Measurements from ENCODE around the gene IQCE.
"Not testable (repeated sequence)": the region's sequence is repeated elsewhere in the genome, so short reads cannot be mapped to it uniquely, and the experiment has no call there.

Gene IQCE

DNA sequence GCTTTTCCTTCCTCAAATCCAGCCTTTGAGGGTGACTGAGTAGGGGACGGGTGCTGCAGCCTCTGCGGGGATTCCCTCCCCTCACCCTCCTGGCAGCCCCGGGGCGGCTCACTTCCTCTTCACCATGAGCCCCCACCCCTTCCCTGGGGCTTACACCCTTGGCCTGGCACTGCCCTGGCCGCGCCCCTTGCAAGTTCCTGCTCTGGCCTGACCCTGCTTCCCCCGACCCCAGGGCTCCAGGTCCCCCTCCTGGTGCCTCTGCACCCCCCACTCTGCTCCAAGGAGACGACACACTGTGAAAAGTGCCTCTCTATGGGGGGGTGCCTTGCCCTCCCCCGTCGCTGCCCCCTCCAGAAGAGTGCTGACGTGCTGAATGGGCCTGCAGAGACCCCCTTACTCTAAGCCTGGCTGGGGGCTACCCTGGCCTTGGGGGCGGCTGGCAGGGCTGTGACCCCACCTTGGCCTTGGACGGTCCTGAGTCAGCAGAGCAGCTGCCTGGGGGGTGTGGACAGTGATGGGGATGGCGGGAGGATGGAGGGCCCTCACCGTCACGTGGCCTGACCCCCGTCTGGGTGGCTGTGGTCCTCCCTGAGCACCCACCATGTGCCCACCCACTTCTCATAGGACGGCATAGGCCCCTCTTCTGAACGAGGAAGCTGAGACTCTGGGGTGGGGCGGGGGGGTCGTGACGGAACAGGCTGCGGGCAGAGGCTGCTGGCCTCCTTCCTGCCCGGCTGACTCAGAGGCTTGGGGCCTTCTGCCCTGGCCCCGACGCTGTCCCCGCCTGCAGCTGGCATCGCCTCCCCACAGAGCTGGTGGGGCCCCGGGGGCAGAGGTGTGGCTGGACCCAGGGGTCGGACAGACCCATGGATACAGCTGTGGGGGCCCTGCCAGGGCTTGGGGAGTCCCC lies 29.4 kb upstream of the IQCE start:
- Histone ChIP-seq H3K27me3 (ENCODE audit: control insufficient read depth, insufficient read depth, low read length) (no peaks in the 10 kb centered on the region), H3K4me1 (ENCODE audit: control insufficient read depth, insufficient read depth, low read length) (peaks cover 40% of the 10 kb centered on the region), H3K36me3 (ENCODE audit: control insufficient read depth, insufficient read depth, low read length) (peaks cover 33% of the 10 kb centered on the region), H3K4me3 (ENCODE audit: low read depth, low read length) (no peak overlapping the region), H3K27ac (ENCODE audit: low read depth, low read length) (no peak overlapping the region), H3K9ac (ENCODE audit: low read depth, low read length) (no peak overlapping the region), H3K9me3 (ENCODE audit: control insufficient read depth, insufficient read depth, low read length) (no peaks in the 10 kb centered on the region)

DNA sequence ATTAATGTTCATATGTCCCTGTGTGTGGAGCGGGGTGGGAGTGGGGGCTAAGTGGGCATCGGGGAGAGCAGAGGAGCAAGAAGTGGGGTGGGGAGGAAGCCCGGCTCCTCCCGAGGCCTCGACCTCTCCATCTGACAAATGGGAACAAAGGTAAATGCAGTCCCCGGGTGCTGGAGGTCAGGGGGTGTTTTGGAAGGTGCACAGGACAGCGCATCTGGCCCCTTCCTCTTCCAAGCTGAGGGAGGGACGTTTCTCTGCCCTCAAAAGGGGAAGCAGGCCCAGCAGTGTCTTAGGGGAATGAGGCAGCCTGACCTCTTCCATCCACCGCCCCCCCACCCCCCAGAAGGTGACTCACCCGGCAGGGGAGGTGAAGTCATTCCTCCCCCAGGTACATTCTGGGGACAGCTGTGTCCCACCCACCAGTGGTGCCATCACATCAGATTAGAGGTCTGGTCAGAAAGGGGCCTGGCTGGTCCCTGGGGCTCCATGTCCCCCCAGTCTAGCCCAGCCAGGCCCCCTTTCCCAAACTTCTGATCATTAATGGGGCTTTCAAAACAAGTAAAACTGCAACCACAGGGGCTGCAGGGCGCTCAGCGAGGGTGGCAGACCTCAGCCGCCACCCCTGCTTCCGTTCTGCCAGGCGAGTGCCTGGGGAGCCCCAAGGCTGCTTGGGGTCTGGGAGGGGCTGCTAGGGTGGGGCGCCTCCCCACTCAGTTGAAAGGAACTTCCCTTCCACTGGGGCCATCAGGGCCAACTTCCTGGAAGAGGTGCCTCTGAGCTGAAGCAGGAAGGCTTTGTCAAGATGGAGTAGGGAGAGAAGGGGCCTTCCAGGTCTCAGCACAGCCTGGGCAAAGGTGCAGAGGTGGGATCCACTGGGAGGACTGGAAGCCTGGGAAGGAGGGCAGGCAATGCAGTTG lies 28.4 kb upstream of the IQCE start:
- Histone ChIP-seq H3K36me3 (ENCODE audit: control insufficient read depth, insufficient read depth, low read length) (peaks cover 32% of the 10 kb centered on the region), H3K9me3 (ENCODE audit: control insufficient read depth, insufficient read depth, low read length) (no peaks in the 10 kb centered on the region), H3K4me1 (ENCODE audit: control insufficient read depth, insufficient read depth, low read length) (peaks cover 33% of the 10 kb centered on the region), H3K27ac (ENCODE audit: low read depth, low read length) (peak overlapping the region; percentile 47), H3K4me3 (ENCODE audit: low read depth, low read length) (no peak overlapping the region), H3K27me3 (ENCODE audit: control insufficient read depth, insufficient read depth, low read length) (no peaks in the 10 kb centered on the region), H3K9ac (ENCODE audit: low read depth, low read length) (no peak overlapping the region)

DNA sequence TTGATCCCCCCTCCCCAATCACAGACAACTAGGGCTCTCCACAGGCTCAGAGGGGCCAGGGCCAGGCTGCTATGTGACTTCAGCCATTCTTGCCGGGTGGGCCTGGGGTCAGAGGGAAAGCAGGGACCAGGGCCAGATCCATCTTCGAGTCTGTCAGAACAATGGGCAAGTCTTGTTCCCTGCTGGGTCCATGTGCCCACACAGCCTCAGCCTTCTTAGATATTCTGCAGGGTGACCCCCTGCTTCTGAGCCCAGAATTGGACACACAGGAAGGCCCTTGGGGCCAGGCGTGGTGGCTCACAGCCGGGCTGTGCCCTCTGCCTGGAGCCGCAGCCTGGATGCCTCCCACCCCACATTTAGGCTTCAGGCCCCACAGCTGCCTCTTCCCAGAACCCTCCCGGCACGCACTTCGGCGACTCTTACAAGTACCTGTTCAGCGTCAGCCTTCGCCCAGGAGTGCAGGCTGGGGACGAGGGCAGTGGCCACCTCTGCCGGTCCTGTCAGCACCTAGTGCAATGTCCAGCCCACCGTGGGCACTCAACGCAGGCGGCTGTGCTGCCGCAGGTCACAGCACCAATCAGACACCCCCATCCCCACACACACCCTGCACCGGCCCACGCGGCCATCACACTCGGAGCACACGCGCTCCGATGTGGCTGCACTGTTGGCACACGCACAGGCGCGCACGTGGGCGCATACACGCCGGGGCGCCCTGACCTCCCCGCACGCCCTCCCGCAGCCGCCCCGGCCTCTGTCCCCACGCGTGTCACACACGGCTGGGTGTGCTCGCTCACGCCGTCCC lies 27.6 kb upstream of the IQCE start:
- Histone ChIP-seq H3K27ac (ENCODE audit: low read depth, low read length) (peak overlapping the region; percentile 47), H3K4me1 (ENCODE audit: control insufficient read depth, insufficient read depth, low read length) (peaks cover 25% of the 10 kb centered on the region), H3K36me3 (ENCODE audit: control insufficient read depth, insufficient read depth, low read length) (peaks cover 23% of the 10 kb centered on the region)
- not testable (repeated sequence) for H3K9me3 ChIP-seq (ENCODE audit: control insufficient read depth, insufficient read depth, low read length); H3K27me3 ChIP-seq (ENCODE audit: control insufficient read depth, insufficient read depth, low read length); H3K9ac ChIP-seq (ENCODE audit: low read depth, low read length); H3K4me3 ChIP-seq (ENCODE audit: low read depth, low read length)

DNA sequence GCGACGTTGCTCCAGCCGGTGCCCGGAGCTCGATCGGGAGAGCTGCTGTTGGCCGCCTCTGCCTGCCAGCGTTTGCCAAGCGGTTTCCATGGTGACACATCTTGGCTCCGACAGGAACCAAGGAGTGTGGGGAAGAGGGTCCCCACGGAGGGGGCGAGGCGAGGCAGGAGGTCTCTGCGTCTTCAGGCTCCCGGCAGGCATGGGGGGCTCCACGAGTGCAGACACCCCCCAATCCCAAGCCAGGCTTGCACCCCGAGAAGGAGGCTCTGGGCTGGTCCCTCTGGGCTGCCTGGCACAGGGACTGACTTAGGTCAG lies 27.0 kb upstream of the IQCE start:
- Histone ChIP-seq H3K4me1 (ENCODE audit: control insufficient read depth, insufficient read depth, low read length) (peaks cover 24% of the 10 kb centered on the region), H3K36me3 (ENCODE audit: control insufficient read depth, insufficient read depth, low read length) (peaks cover 18% of the 10 kb centered on the region)
- not testable (repeated sequence) for H3K27ac ChIP-seq (ENCODE audit: low read depth, low read length); H3K9ac ChIP-seq (ENCODE audit: low read depth, low read length); H3K27me3 ChIP-seq (ENCODE audit: control insufficient read depth, insufficient read depth, low read length); H3K4me3 ChIP-seq (ENCODE audit: low read depth, low read length); H3K9me3 ChIP-seq (ENCODE audit: control insufficient read depth, insufficient read depth, low read length)

DNA sequence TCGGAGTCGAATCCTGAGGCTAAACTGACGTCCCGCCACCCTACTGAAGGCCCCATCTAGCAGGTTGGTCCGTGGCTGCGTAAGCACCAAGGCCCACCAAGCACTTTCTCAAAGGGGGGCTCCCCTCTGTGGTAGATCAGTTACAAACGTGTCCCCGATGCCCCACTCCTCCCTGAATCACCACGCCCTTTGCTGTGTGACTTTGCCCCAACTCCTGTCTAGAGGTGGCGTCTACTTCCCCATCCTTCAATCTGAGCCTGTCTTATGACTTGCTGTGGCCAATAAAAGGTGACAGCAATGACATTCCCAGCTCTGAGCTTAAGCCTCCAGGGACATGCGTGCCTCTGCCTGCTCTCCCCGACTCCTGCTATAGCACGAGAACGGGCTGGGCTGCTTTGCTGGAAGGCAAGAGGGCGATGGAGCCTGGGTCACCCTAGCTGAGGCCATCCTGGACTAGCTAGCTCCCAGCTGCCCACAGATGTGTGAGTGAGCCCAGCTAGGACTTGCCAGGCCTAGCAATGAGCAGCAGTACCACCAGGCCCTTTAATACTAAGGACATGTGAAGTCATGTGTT lies 26.5 kb upstream of the IQCE start:
- not testable (repeated sequence) for H3K27ac ChIP-seq (ENCODE audit: low read depth, low read length); H3K9me3 ChIP-seq (ENCODE audit: control insufficient read depth, insufficient read depth, low read length); H3K27me3 ChIP-seq (ENCODE audit: control insufficient read depth, insufficient read depth, low read length); H3K9ac ChIP-seq (ENCODE audit: low read depth, low read length); H3K4me3 ChIP-seq (ENCODE audit: low read depth, low read length)
- H3K4me1 ChIP-seq (ENCODE audit: control insufficient read depth, insufficient read depth, low read length): peaks cover 24% of the 10 kb centered on the region
- H3K36me3 ChIP-seq (ENCODE audit: control insufficient read depth, insufficient read depth, low read length): peaks cover 13% of the 10 kb centered on the region

DNA sequence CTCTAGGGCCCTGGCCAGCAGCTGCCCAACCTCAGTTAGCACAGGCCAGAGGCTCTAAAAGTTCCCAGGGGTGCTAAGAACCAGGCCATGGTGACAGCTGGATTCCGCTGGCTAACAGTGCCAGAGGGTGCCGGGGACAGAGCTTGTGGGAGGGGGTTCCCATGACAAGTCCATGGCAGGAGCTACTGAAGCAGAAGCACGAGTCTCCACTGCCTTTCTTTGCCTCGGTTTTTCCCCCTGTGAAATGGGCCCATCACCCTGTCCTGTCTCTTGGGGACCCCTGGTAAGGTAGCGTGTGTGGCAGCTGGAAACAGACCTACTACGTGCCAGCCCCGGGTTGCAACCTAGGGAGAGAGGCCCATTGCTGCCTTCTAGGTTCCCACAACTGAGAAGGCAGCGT lies 26.0 kb upstream of the IQCE start:
- not testable (repeated sequence) for H3K27me3 ChIP-seq (ENCODE audit: control insufficient read depth, insufficient read depth, low read length); H3K9me3 ChIP-seq (ENCODE audit: control insufficient read depth, insufficient read depth, low read length); H3K9ac ChIP-seq (ENCODE audit: low read depth, low read length); H3K27ac ChIP-seq (ENCODE audit: low read depth, low read length); H3K4me3 ChIP-seq (ENCODE audit: low read depth, low read length)
- peaks cover 12% of the 10 kb centered on the region for H3K36me3 ChIP-seq (ENCODE audit: control insufficient read depth, insufficient read depth, low read length)
- peaks cover 20% of the 10 kb centered on the region for H3K4me1 ChIP-seq (ENCODE audit: control insufficient read depth, insufficient read depth, low read length)

DNA sequence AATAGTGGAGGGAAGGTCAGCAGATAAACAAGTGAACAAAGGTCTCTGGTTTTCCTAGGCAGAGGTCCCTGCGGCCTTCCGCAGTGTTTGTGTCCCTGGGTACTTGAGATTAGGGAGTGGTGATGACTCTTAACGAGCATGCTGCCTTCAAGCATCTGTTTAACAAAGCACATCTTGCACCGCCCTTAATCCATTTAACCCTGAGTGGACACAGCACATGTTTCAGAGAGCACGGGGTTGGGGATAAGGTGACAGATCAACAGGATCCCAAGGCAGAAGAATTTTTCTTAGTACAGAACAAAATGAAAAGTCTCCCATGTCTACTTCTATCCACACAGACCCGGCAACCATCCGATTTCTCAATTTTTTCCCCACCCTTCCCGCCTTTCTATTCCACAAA lies 25.2 kb upstream of the IQCE start:
- H3K36me3 ChIP-seq (ENCODE audit: control insufficient read depth, insufficient read depth, low read length): peaks cover 13% of the 10 kb centered on the region
- not testable (repeated sequence) for H3K27me3 ChIP-seq (ENCODE audit: control insufficient read depth, insufficient read depth, low read length); H3K27ac ChIP-seq (ENCODE audit: low read depth, low read length); H3K9ac ChIP-seq (ENCODE audit: low read depth, low read length); H3K4me3 ChIP-seq (ENCODE audit: low read depth, low read length); H3K9me3 ChIP-seq (ENCODE audit: control insufficient read depth, insufficient read depth, low read length)
- H3K4me1 ChIP-seq (ENCODE audit: control insufficient read depth, insufficient read depth, low read length): peaks cover 12% of the 10 kb centered on the region; the same call in 1 of the 2 replicates

DNA sequence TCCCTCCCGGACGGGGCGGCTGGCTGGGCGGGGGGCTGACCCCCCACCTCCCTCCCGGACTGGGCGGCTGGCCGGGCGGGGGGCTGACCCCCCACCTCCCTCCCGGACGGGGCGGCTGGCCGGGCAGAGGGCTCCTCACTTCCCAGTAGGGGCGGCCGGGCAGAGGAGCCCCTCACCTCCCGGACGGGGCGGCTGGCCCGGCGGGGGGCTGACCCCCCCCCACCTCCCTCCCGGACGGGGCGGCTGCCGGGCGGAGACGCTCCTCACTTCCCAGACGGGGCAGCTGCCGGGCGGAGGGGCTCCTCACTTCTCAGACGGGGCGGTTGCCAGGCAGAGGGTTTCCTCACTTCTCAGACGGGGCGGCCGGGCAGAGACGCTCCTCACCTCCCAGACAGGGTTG lies 24.6 kb upstream of the IQCE start:
- not testable (repeated sequence) for H3K27me3 ChIP-seq (ENCODE audit: control insufficient read depth, insufficient read depth, low read length); H3K4me1 ChIP-seq (ENCODE audit: control insufficient read depth, insufficient read depth, low read length); H3K9ac ChIP-seq (ENCODE audit: low read depth, low read length); H3K9me3 ChIP-seq (ENCODE audit: control insufficient read depth, insufficient read depth, low read length); H3K27ac ChIP-seq (ENCODE audit: low read depth, low read length); H3K4me3 ChIP-seq (ENCODE audit: low read depth, low read length)
- H3K36me3 ChIP-seq (ENCODE audit: control insufficient read depth, insufficient read depth, low read length): peaks cover 16% of the 10 kb centered on the region

DNA sequence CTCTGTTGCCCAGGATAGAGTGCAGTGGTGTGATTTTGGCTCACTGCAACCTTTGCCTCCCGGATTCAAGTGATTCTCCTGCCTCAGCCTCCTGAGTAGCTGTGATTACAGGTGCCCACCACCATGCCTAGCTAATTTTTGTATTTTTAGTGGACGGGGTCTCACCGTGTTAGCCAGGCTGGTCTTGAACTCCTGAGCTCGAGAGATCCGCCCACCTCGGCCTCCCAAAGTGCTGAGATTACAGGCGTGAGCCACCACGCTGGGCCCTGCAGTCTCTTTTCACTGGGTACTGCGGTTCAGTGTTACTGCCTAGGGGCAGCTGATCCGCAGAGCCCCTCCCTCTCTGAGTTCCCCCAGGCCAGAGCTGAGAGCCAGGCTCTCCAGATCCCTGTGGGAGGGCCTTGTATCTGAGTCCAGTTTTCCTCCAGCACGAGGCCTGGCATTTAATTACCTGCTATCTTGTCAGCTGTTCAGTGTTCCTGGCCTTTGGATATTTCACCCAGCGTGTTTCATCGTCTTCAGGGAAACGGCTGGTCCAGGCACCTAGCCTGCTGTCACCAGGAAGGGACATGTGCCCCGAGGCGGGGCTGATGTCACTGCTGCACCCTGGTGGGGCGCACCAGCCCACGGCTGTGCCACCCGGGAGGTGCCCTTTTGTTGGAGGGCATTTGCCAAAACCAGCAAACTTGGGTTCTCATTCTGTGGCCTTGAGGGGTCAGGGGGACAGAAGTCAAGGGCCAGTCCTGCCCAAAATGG lies 22.7 kb upstream of the IQCE start:
- not testable (repeated sequence) for H3K9ac ChIP-seq (ENCODE audit: low read depth, low read length)

More for the DNA sequence above, 22.7 kb upstream of the IQCE start:
- H3K36me3 ChIP-seq (ENCODE audit: control insufficient read depth, insufficient read depth, low read length): peaks cover 29% of the 10 kb centered on the region
- not testable (repeated sequence) for H3K4me3 ChIP-seq (ENCODE audit: low read depth, low read length); H3K4me1 ChIP-seq (ENCODE audit: control insufficient read depth, insufficient read depth, low read length); H3K9me3 ChIP-seq (ENCODE audit: control insufficient read depth, insufficient read depth, low read length); H3K27me3 ChIP-seq (ENCODE audit: control insufficient read depth, insufficient read depth, low read length); H3K27ac ChIP-seq (ENCODE audit: low read depth, low read length)
